ENCODE data around the gene WDR59. TPM values are rescaled to one million over a fixed set of nuclear protein-coding genes. Genes with fewer than 3 reads are reported as not detected.

Gene WDR59
- total and polyA plus RNA-seq, 9 of the 15 experiments (the other 6 are each of a cell fraction or from before 2014, with no cell fraction given): 12.7 to 126 (median 34.7) TPM

DNA sequence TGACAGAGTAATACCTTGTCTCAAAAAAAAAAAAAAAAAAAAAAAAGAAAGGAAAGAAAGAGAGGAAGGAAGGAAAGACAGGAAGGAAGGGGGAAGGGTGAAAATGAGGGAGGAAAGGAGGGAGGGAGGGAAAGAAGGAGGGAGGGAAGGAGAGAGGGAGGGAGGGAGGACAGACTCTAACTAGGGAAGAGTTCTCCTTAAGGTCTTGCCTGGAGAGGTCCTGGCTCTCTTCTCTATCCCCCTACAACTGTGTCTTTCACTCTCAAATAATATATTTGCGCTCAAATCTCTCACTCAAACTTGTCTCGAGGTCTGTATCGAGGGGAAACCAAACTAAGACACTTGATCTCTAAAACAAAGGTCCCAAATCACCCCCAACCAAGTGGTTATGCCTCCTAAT is 35.6 kb downstream of the WDR59 start:
- WGBS (ENCODE audit: insufficient coverage, low coverage, missing lambda C conversion rate): 91% methylated on average over 3 of the region's 3 CpGs
- H3K36me3 ChIP-seq (ENCODE audit: control insufficient read depth, insufficient read depth, low read length): peaks cover 62% of the 10 kb centered on the region
- H3K9me3 ChIP-seq (replicated peaks; ENCODE audit: control insufficient read depth, insufficient read depth, low read depth, low read length): no peaks in the 10 kb centered on the region
- intact Hi-C loops (cut with micrococcal nuclease): no loop called here
- H4K20me1 ChIP-seq (replicated peaks; ENCODE audit: control insufficient read depth, insufficient read depth, low read length): no peaks in the 10 kb centered on the region
- H3K9me1 ChIP-seq (ENCODE audit: control insufficient read depth, insufficient read depth, low read length): no peaks in the 10 kb centered on the region
- FAIRE-seq (no peak), DNase-seq (ENCODE audit: extremely low read depth in 1 of 4, low spot score in 3 of 4) (no peak), ATAC-seq (no peak)
- TF ChIP-seq ZNF431 (CRISPR knock-in tag; IDR thresholded peaks at IDR 0.05) (no peak), ZMIZ1 (IDR thresholded peaks at IDR 0.05; ENCODE audit: low read depth in 2 of 2, low read length in 2 of 2) (no peak), SMC3 (conservative IDR thresholded peaks at IDR 0.05; ENCODE audit: insufficient read depth, low read depth, low read length) (no peak), ZNF282 (CRISPR knock-in tag; IDR thresholded peaks at IDR 0.05) (no peak), ELF2 (CRISPR knock-in tag; IDR thresholded peaks at IDR 0.05) (no peak), FOXJ2 (tag; IDR thresholded peaks at IDR 0.05) (no peak), ILK (tag; IDR thresholded peaks at IDR 0.05; ENCODE audit: borderline replicate concordance, low read depth) (no peak), HIVEP1 (CRISPR knock-in tag; IDR thresholded peaks at IDR 0.05) (no peak), PTTG1 (tag; IDR thresholded peaks at IDR 0.05; ENCODE audit: low read depth) (no peak)
- no peak overlapping the region for H2AFZ ChIP-seq (ENCODE audit: low read depth, low read length)
- H3K4me1 ChIP-seq (replicated peaks in 1 of 2; ENCODE audit: control insufficient read depth in 2 of 2, insufficient read depth in 2 of 2, low read length in 2 of 2): no peaks in the 10 kb centered on the region
- no peak overlapping the region for H3K4me2 ChIP-seq (ENCODE audit: insufficient read depth, low read length)
- BruUV-seq (replicated peaks): no TSS peak
- in situ Hi-C loops (cut with MboI): no loop called here
- no peaks in the 10 kb centered on the region for H3K79me2 ChIP-seq (ENCODE audit: control insufficient read depth, insufficient read depth, low read length)
- ChIA-PET CTCF (ENCODE audit: low intra/inter-chr PET ratio) (no interaction called here), POLR2A (no interaction called here)
- H3K27ac ChIP-seq (ENCODE audit: extremely low read depth, low read depth, low read length): no peak overlapping the region
- no peak overlapping the region for H3K4me3 ChIP-seq
- no peak overlapping the region for H3K9ac ChIP-seq (ENCODE audit: insufficient read depth in 1 of 2, low read depth in 2 of 2, low read length in 2 of 2)
- H3K27me3 ChIP-seq (ENCODE audit: control insufficient read depth in 2 of 2, insufficient read depth in 2 of 2, low read length in 2 of 2): no peaks in the 10 kb centered on the region
